Stimulated activated CD4-positive, alpha-beta T cell treated with anti-CD3 and anti-CD28 coated beads, Interleukin-4, amount 100 ng/mL, for 48 hours (primary cell): ENCODE results near the gene HEXA.
"Not testable (repeated sequence)": the region's sequence is repeated elsewhere in the genome, so short reads cannot be mapped to it uniquely, and the experiment has no call there.

Experiments
- DNase-seq, 2 donors: peaks; one replicate each; pipeline ENCODE4 v3.0.0-alpha.2; 2020; ENCODE audit warnings: low read depth in 2 of 2

The HEXA gene

GRCh38 chr15:72375846-72376581 is at the start of gene HEXA:
HEXA (minus strand) TSS chr15:72376014; CDS start chr15:72375972, 42 bp downstream.
- DNase-seq, result peak; percentile 95 to 100

GRCh38 chr15:72423256-72423655 is 47.4 kb upstream of the HEXA start:
- DNase-seq, result no peak

GRCh38 chr15:72421484-72421883 is 45.7 kb upstream of the HEXA start:
- DNase-seq, result no peak

- no peak for DNase-seq
These were observed 44.8 kb upstream of the HEXA start for GRCh38 chr15:72420576-72420975.

GRCh38 chr15:72419768-72420167 is 44.0 kb upstream of the HEXA start:
- DNase-seq, result not testable (repeated sequence)

- DNase-seq, result no peak
These were observed 39.5 kb upstream of the HEXA start for GRCh38 chr15:72415304-72415703.

GRCh38 chr15:72413337-72413736 is 37.5 kb upstream of the HEXA start:
- DNase-seq, result not testable (repeated sequence)

GRCh38 chr15:72411544-72411943 is 35.7 kb upstream of the HEXA start:
- no peak for DNase-seq

GRCh38 chr15:72411111-72411510 is 35.3 kb upstream of the HEXA start:
- no peak for DNase-seq

GRCh38 chr15:72406936-72407335 is 31.1 kb upstream of the HEXA start:
- no peak for DNase-seq

GRCh38 chr15:72404841-72405240 is 29.0 kb upstream of the HEXA start:
- no peak for DNase-seq

- DNase-seq, result no peak
These were observed 28.5 kb upstream of the HEXA start for GRCh38 chr15:72404356-72404755.

- no peak for DNase-seq
These were observed 26.9 kb upstream of the HEXA start for GRCh38 chr15:72402726-72403125.

- DNase-seq, result no peak
These were observed 22.8 kb upstream of the HEXA start for GRCh38 chr15:72398648-72399047.

- no peak for DNase-seq
These were observed 22.2 kb upstream of the HEXA start, which contains the start of gene TMEM202 for GRCh38 chr15:72397796-72398588. TMEM202 (plus strand) TSS chr15:72398305; CDS start chr15:72398327, 22 bp downstream.

GRCh38 chr15:72396331-72396730 is 20.5 kb upstream of the HEXA start:
- DNase-seq, result not testable (repeated sequence)

- DNase-seq, result no peak
These were observed 13.4 kb upstream of the HEXA start for GRCh38 chr15:72389231-72389630.

- DNase-seq, result no peak
These were observed 11.9 kb upstream of the HEXA start for GRCh38 chr15:72387741-72388140.

GRCh38 chr15:72382146-72382545 is 6.3 kb upstream of the HEXA start:
- no peak for DNase-seq

- DNase-seq, result no peak
These were observed 4.9 kb upstream of the HEXA start for GRCh38 chr15:72380743-72381142.

GRCh38 chr15:72379856-72380430 is 4.1 kb upstream of the HEXA start:
- DNase-seq, result no peak

GRCh38 chr15:72379106-72379505 is 3.3 kb upstream of the HEXA start:
- not testable (repeated sequence) for DNase-seq

- no peak for DNase-seq
These were observed 1.5 kb upstream of the HEXA start for GRCh38 chr15:72377331-72377730.
